ENCODE data around the gene SEMA4F.

SEMA4F gene

DNA sequence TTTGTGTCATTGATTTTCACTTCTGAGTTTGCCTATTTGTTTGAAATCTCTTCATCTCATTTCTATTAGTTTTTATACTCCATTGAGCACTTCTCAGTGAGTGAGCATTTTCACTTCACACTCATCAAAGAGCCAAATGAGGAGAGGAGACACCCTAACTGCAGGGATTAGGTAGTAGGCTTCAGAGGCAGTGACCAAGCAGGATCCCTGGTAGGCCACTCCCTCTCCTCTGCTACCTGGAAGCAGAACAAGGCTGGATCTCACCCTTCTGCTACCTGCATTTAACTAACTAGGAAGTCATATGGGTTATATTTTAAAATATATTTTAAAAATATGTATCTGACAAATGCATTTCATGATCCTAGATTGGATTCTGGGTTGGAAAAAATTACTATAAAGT is 52.7 kb downstream of the SEMA4F start:
- no peak for DNase-seq (ENCODE audit: low spot score)

DNA sequence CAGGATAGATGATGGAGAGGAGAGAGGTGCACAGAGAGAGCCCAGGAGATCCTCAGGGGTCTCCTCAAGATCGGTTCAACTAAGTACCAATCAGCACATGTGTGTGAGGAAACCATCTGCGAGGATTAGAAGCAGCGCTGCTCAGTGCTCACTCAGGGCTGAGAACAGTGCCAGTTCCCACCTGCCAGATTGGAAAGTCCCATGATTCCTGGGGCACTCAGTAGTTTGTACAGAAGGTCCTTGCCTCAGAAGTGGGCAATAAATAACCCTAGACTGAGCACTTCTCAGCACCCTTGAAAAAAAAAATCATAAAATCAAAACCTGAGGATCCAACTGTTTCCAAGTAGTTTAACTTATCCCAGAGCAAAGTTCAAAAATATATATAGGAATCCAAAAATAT is 53.8 kb downstream of the SEMA4F start:
- DNase-seq (ENCODE audit: low spot score) = no peak

DNA sequence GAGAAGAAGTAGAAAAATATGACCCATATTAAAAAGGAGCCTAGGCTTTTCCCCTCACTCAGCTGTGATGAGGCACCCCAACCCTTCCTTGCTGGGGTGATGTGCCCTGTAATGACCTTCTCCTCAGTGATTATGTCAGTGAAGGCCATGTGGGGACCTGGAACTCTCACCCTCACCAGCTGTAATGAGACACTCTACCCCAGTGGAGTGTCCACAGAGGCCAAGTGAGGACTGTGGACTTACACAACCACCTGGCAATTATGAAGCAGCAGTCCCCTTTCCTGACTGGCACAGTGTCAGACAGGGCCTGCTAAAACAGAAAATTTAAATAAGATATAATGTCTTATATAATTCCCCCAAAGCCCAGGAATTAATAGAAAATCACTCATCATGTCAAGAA is 54.2 kb downstream of the SEMA4F start:
- DNase-seq (ENCODE audit: low spot score) = no peak

DNA sequence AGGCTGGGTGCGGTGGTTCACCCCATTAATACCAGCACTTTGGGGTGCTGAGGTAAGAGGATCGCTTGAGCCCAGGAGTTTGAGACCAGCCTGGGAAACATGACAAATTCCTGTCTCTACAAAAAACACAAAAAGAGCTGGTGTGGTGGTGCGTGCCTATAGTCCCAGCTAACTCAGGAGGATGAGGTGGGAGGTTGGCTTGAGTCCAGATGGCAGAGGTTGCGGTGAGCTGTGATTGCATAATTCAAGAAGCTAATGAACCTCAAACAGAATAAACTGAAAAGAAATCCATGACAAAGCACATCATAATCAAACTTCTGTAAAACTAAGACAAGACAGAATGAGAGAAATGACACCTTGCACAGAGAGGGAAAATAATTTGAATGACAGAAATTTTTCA is 54.8 kb downstream of the SEMA4F start:
- no peak for DNase-seq (ENCODE audit: low spot score)

DNA sequence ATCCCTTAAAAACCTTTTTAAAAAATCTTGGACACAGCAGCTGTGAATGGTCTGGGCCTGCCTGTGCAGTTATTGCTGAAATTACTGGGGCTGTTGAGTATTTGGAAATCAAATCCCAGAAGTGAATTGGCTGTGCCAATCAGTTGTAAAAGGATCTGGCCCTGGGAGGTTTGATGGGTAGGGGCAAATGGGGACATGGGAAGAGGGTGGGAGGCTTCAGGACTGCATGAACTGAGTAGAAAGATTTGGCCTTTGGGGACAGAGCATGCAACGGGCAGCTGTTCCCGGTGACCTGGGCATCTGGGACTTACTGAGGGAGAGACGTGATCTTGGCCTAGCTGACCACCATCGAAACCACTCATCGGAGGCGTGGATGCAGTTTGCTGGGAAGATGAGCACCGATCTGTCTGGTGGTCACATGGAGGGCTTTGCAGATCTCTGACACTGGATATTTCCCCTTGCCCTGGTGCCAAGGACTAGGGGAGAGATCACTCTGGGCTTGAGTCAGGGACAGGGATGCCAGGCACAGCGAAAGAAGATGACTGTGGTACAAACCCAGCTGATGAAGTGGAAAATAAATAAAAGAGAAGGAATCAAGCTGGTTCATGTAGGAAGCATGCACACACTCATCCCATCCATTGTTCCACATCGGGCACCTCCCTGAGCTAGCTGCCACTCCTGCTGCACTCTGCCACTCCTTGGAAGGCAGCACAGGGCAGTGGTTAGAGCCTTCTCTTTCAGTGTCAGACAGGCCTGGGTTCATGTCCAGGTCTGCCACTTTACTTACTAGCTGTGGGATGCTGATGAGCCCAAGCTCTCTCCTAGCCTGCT is 58.4 kb downstream of the SEMA4F start:
- DNase-seq (ENCODE audit: low spot score) = no peak

DNA sequence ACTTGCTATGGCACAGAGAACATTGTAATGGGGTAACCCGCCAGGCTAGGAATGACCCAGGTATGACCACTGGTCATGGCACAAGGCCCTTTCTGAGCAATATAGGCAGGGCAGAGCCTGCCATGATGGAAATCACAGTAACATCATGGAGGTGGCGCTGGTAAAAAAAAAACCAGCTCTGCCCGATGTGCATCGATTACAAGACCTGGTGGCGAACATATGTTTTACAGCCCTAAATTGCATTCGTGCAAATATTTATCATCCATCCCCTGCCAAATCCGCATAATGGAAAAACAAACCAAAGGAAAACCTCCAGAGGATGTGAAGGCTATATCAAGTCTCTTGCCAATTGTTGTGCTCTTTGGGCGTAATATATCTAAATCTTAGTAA is 60.6 kb downstream of the SEMA4F start:
- no peak for DNase-seq (ENCODE audit: low spot score)

DNA sequence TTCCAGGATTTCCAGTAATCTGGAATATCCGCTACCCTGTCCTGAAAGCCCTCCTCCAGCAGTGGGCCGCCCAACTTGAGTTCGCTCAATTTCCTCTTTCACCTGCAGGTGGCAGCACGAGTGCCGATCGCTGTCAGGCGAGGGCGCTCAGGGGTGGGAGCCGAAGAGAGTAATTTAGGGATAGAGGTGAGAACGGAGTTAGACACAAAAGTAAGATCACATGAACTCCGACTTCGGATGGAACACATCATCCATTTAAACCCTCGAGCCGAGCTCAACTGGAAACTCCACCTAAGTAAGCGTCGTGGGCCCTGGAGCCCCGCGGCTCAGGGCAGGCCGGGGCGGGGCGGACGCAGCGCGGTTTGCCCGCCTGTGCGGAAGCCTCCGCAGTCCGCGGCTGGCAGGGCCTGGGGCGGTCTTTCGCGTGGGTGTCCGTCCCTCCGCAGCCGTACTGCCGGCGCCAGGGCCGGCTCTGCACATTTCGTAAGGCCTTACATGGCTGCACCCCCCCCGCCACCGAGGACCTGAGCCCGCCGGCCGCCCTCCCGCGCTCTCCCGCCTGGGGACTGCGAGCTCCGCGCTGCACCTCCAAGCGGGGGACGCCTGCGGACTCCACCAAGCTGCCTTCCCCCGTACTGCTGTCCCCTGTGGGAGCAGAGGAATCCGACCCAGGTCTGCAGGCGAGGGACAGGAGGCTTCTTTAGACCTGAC is 61.2 kb downstream of the SEMA4F start:
- DNase-seq (ENCODE audit: low spot score) = peak; percentile 60

DNA sequence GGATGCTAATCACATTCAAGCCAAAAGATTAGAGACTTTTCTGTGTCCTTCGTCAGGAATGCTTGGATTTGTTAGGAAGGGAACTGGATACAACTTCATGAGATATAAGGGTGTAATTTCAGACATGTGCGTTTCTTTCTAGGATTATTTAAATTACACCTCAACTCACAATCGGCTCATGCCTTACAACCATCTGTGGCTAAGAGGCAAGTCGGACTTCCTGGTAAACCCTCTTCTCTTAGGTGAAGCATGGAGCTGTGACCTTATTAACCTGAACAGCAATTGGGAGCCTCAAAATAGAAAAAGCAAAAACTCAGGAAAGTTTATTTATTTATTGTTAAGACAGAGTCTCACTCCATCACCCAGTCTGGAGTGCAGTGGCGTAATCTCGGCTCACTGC is 61.8 kb downstream of the SEMA4F start:
- no peak for DNase-seq (ENCODE audit: low spot score)

DNA sequence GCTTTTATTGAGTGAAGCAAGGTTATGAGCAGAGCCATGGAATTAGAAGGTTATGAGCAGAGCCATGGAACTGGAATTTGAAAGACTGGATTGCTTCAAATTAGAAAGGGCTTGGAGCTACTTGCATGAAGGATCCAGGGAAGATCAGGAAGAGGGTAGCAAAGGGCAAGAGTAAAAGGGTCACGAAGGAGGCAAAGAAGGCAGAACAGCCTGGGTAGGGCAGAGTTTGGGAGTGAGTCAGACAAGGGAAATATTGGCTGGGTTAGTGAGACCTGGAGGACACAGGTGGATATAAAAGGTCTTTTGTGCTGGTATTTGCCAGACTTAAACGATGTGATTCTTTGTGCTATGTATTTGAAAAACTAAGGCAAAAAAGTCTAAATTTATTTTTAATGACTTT is 65.0 kb downstream of the SEMA4F start:
- DNase-seq (ENCODE audit: low spot score) = no peak

DNA sequence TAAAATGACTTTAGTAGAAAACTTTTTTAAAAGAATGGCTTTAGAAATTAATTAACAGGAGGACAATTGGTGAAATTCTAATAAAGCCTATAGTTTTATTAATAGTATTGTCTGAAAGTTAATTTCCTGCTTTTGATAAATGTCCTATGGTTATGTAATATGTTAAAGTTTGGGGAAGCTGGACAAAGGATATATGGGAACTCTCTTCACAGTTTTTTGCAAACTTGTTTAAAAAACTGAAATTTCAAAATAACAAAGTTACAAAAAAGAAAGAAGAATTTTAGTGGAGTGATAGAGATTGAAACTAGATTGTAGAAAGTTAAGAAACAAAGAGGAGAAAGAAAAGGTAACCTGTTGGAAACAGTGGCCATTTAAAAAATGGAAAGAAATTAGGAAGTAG is 67.3 kb downstream of the SEMA4F start:
- no peak for DNase-seq (ENCODE audit: low spot score)

DNA sequence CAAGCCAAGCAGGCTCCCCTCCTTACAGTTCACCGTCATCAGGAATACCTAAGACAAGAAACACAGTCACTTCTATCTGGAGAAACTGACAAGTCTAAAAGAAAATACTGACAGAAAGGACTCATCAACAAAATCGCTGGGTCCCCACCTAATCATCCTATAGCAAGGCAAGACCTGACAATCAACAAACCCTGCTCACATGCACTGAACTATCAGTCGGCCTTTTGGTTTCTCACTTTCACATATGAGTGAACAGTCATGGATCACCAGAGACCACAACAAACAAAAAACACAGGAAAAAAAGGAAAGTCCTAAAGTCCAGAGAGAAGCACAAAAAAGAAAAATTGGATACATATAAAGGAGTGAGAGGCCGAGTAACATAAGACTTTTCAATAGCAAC is 70.4 kb downstream of the SEMA4F start:
- DNase-seq (ENCODE audit: low spot score) = no peak

DNA sequence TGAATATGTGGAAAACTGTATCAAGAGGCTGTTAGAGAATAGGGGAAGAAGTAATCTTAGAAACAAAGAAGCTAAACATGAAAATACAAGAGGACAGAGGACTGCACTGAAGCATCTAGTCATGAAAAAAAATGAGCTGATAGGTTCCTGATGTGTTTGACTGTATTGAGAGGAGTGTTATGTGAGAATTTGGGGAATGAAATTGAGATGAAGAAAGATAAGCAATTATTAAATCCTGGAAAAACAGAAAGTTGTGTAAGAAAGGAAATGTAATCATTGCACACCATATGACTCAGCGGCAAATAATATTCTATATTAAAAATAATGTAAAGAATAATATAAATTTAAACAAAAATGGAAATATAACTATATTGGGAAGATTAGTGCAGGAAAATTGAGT is 71.2 kb downstream of the SEMA4F start:
- DNase-seq (ENCODE audit: low spot score) = no peak

DNA sequence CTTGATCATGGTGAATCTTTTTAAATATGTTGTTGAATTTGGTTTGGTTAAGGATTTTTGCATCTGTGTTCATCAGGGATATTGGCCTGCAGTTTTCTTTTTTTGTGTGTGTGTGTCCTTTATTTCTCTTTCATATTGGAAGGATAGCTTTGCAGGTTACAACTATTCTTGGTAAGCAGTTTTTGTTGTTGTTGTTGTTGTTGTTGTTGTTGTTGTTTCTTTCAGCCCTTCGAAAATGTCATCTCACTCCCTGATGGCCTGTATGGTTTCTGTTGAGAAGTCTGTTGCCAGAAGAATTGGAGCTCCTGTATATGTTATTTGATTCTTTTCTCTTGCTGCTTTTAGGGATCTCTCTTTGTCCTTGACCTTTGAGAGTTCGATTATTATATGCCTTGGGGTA is 74.8 kb downstream of the SEMA4F start:
- no peak for DNase-seq (ENCODE audit: low spot score)

DNA sequence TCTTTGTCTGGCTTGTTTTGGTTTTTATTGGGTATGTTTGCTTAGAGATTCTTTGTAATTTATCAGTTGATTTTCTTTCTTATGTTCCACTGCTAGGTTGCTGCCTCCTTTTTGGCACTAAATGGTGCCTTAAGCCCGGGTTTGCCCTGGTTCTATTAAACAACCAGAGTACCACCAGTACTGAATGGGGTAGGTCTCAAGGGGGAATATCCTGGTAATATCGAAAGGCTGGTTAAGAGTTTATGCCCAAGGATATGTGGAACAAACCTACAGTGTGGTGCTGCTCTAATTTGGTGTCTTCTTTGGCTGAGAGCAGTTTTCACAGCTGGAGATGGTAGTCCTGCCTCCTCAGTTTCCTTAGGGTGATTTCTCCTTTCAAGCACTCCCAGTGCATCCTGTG is 76.5 kb downstream of the SEMA4F start:
- DNase-seq (ENCODE audit: low spot score) = no peak

Data from HuH-7.5 (cell line).